Measurements from ENCODE around the gene NREP. TPM values are rescaled to one million over a fixed set of nuclear protein-coding genes. Genes with fewer than 3 reads are reported as not detected.

Gene NREP
- total RNA-seq, 1 experiment from 2014 or later = 160 TPM

GRCh38 chr5:111679611-111680010 lies 77.4 kb downstream of the NREP start (continued):
- TF ChIP-seq ZNF425 (CRISPR knock-in tag; conservative IDR thresholded peaks at IDR 0.05) (no peak), CREM (CRISPR knock-in tag; IDR thresholded peaks at IDR 0.05) (no peak)

Other genes starting within 250 kb of the NREP start
- 48.5 to 56.0 TPM (median 53.8 TPM) in 3 replicates for gene STARD4, start 244.7 kb downstream of the NREP start, total RNA-seq (2021)

All from WTC11 (cell line).